Skeletal muscle satellite cell (primary cell): Measurements from ENCODE around the gene CCL16.
"Not testable (repeated sequence)": the region's sequence is repeated elsewhere in the genome, so short reads cannot be mapped to it uniquely, and the experiment has no call there.

Source experiments
- H3K27me3 ChIP-seq: 2 replicates; pipeline ENCODE4 v1.7.0; 2013; ENCODE audit warnings: low read length; ENCODE audit not compliant: control insufficient read depth, insufficient read depth
- H3K36me3 ChIP-seq: 2 replicates; pipeline ENCODE4 v1.7.0; 2013; ENCODE audit warnings: mild to moderate bottlenecking, control low read depth, low read length; ENCODE audit not compliant: insufficient read depth
- H3K4me1 ChIP-seq: 2 replicates; pipeline ENCODE4 v1.7.0; 2013; ENCODE audit warnings: low read length; ENCODE audit not compliant: control insufficient read depth, insufficient read depth
- H3K4me2 ChIP-seq: 2 replicates; pipeline ENCODE4 v1.7.0; 2013; ENCODE audit warnings: mild to moderate bottlenecking, low read length
- H3K4me3 ChIP-seq: 2 replicates; pipeline ENCODE4 v1.7.0; 2013; ENCODE audit warnings: low read length
- H3K9ac ChIP-seq: 2 replicates; pipeline ENCODE4 v1.7.0; 2013; ENCODE audit warnings: mild to moderate bottlenecking, low read depth, low read length, moderate library complexity
- H3K9me3 ChIP-seq: replicated peaks from 2 replicates; pipeline ENCODE4 v1.7.0; 2013; ENCODE audit warnings: mild to moderate bottlenecking, control low read depth, low read length

The CCL16 gene

DNA sequence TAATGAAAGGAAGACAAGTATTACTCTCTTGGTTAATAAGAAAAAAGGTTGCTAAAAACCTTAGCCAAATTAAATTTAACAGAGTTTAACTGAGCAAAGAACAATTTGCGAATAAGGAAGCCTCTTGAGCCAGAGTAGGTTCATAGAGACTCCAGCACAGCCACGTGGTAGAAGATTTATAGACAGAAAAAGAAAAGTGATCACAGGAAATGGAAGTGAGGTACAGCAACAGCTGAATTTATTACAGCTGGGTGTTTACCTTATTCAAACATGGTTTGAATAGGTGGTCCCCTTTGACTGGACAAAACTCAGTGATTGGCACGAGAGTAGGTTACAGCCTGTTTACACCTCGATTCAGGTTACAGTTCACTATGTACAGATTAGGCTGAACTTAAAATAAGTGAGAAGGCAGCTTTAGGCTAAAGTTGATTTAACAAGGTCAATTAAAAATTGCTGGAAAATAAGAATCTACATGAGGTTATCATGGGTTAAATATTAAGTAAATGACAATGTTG lies 23.4 kb upstream of the CCL16 start:
- Histone ChIP-seq H3K9me3 (no peaks in the 10 kb centered on the region), H3K9ac (no peak overlapping the region), H3K4me2 (no peak overlapping the region), H3K4me3 (no peak overlapping the region), H3K4me1 (no peaks in the 10 kb centered on the region), H3K27me3 (peaks cover 11% of the 10 kb centered on the region), H3K36me3 (no peaks in the 10 kb centered on the region)

DNA sequence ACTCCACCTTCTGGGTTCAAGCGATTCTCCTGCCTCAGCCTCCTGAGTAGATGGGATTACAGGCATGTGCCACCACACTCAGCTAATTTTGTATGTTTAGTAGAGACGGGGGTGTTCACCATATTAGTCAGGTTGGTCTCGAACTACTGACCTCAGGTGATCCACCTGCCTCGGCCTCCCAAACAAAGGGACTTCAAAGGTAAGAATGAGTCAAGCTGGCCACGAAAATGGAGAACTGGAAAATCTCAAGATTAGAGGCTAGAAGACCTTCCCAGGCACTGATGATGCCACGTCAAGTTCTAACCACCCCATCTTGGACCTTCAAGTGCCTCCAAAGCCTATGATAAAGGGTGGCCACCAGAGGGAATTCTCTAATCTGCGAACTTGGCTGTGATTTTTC lies 21.3 kb upstream of the CCL16 start:
- Histone ChIP-seq H3K9ac (no peak overlapping the region), H3K4me1 (no peaks in the 10 kb centered on the region), H3K9me3 (no peaks in the 10 kb centered on the region), H3K4me2 (no peak overlapping the region), H3K4me3 (no peak overlapping the region), H3K27me3 (peaks cover 11% of the 10 kb centered on the region), H3K36me3 (no peaks in the 10 kb centered on the region)

- Histone ChIP-seq H3K4me3 (no peak overlapping the region), H3K4me1 (no peaks in the 10 kb centered on the region), H3K9me3 (no peaks in the 10 kb centered on the region), H3K36me3 (no peaks in the 10 kb centered on the region), H3K9ac (no peak overlapping the region), H3K27me3 (peaks cover 11% of the 10 kb centered on the region), H3K4me2 (no peak overlapping the region)
Observed at GRCh38 chr17:36001862-36002603, 20.7 kb upstream of the CCL16 start.

DNA sequence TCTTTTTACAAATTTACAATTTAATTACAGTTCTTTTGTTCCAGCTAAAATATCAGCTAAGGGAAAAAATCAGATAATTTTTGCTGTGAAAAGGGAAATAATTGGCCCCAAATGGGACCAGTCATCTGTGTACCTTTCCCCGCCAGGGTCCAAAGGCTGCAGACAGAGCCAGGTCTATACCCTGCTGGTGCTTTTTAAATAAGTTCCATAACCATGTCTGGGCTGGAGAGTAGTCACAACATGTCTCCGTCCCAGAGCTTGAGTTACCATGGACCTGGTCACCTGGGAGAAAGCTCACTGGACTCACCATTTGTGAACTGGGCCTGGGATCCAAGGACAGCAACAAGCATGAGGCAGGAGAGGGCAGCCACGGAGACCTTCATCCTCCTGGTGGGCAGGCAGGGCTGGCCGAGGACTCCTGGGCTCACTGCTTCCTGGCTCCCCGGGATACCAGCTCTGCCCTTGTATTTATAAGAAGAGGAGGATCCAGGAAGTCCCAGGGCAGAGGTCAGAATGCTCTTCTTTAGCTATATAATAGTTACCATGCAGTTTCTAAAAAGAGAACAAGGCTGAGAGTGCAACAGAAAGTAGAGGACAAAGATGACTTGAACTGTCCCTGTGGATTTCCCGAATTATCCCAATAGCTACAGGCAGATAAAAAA lies 19.9 kb upstream of the CCL16 start, which contains the start of gene CCL15:
CCL15 (minus strand) TSS at position 444 of the 662 bp plus-strand sequence; CDS start at position 383, 61 bp downstream.
- no peak within 1 kb of the TSS for H3K4me2 ChIP-seq
- no peaks in the 10 kb centered on the region for H3K36me3 ChIP-seq
- peaks cover 11% of the 10 kb centered on the region for H3K27me3 ChIP-seq
- no peak within 1 kb of the TSS for H3K4me3 ChIP-seq
- no peaks in the 10 kb centered on the region for H3K9me3 ChIP-seq
- no peak within 1 kb of the TSS for H3K9ac ChIP-seq
- no peaks in the 10 kb centered on the region for H3K4me1 ChIP-seq

GRCh38 chr17:36000732-36001109 lies 19.4 kb upstream of the CCL16 start:
- Histone ChIP-seq H3K9me3 (no peaks in the 10 kb centered on the region), H3K4me3 (no peak overlapping the region)

DNA sequence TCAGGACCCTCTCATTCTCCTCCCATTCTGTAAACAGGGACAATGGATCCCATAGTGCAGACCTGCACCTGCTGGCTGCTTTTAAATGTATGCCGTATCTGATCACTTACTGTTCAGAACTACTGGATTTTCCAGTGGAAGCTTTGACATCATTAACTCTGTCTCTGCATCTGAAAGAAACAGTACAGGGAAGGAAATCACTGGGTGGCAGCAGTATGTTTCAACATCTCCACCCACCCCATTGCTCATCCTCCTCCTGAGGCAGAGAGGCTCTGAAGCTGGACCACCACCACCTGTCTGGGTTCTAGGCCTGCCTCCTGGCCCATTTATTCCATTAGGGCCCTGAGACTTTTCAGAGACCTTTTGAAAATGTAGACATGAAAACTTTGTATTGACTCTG lies 17.5 kb upstream of the CCL16 start:
- no peaks in the 10 kb centered on the region for H3K36me3 ChIP-seq
- H3K27me3 ChIP-seq, result peaks cover 3% of the 10 kb centered on the region
- H3K9ac ChIP-seq, result no peak overlapping the region
- H3K4me3 ChIP-seq, result no peak overlapping the region
- H3K4me2 ChIP-seq, result no peak overlapping the region
- no peaks in the 10 kb centered on the region for H3K4me1 ChIP-seq
- no peaks in the 10 kb centered on the region for H3K9me3 ChIP-seq

More at GRCh38 chr17:36000732-36001109, 19.4 kb upstream of the CCL16 start:
- Histone ChIP-seq H3K9ac (no peak overlapping the region), H3K27me3 (peaks cover 9% of the 10 kb centered on the region), H3K4me1 (no peaks in the 10 kb centered on the region), H3K4me2 (no peak overlapping the region), H3K36me3 (no peaks in the 10 kb centered on the region)

- Histone ChIP-seq H3K9me3 (no peaks in the 10 kb centered on the region), H3K27me3 (no peaks in the 10 kb centered on the region), H3K9ac (no peak overlapping the region), H3K4me3 (no peak overlapping the region), H3K4me2 (no peak overlapping the region), H3K36me3 (no peaks in the 10 kb centered on the region), H3K4me1 (no peaks in the 10 kb centered on the region)
Observed at GRCh38 chr17:35998018-35998545, 16.8 kb upstream of the CCL16 start.

- not testable (repeated sequence) for H3K36me3 ChIP-seq, H3K4me3 ChIP-seq, H3K4me2 ChIP-seq, H3K27me3 ChIP-seq, H3K9me3 ChIP-seq, H3K9ac ChIP-seq, H3K4me1 ChIP-seq
Observed at GRCh38 chr17:35995346-35995745, 14.0 kb upstream of the CCL16 start.

GRCh38 chr17:35991075-35991474 lies 9.8 kb upstream of the CCL16 start:
- Histone ChIP-seq H3K9me3 (no peaks in the 10 kb centered on the region), H3K4me3 (no peak overlapping the region), H3K36me3 (no peaks in the 10 kb centered on the region), H3K27me3 (peaks cover 3% of the 10 kb centered on the region), H3K4me1 (no peaks in the 10 kb centered on the region), H3K9ac (no peak overlapping the region), H3K4me2 (no peak overlapping the region)

- H3K27me3 ChIP-seq, result peaks cover 3% of the 10 kb centered on the region
- no peaks in the 10 kb centered on the region for H3K36me3 ChIP-seq
- no peak overlapping the region for H3K9ac ChIP-seq
- H3K4me3 ChIP-seq, result no peak overlapping the region
- H3K4me2 ChIP-seq, result no peak overlapping the region
- no peaks in the 10 kb centered on the region for H3K4me1 ChIP-seq
- H3K9me3 ChIP-seq, result no peaks in the 10 kb centered on the region
Observed at GRCh38 chr17:35988164-35988563, 6.9 kb upstream of the CCL16 start.

GRCh38 chr17:35986643-35987042 lies 5.3 kb upstream of the CCL16 start, which contains the start of gene CCL14:
Gene CCL14 (minus strand): TSS chr17:35986729. CDS start chr17:35986649, 80 bp downstream.
- Histone ChIP-seq H3K4me1 (no peaks in the 10 kb centered on the region), H3K36me3 (no peaks in the 10 kb centered on the region), H3K4me3 (no peak within 1 kb of the TSS), H3K27me3 (peaks cover 7% of the 10 kb centered on the region), H3K4me2 (no peak within 1 kb of the TSS), H3K9me3 (no peaks in the 10 kb centered on the region), H3K9ac (no peak within 1 kb of the TSS)
